ENCODE measurements around the gene CIITA.
A peak's percentile ranks its signal among the peaks of the same experiment; 100 is the strongest.

The CIITA gene

GRCh38 chr16:10881479-10882030 is 4.6 kb downstream of the CIITA start:
- DNase-seq: no peak

GRCh38 chr16:10883004-10883403 is 6.0 kb downstream of the CIITA start:
- DNase-seq: no peak

GRCh38 chr16:10885246-10885645 is 8.2 kb downstream of the CIITA start:
- no peak for DNase-seq

- no peak for DNase-seq
Measured at GRCh38 chr16:10888320-10888937, 11.4 kb downstream of the CIITA start.

GRCh38 chr16:10889855-10890254 is 12.9 kb downstream of the CIITA start:
- no peak for DNase-seq

- DNase-seq: no peak
Measured at GRCh38 chr16:10892782-10893318, 15.8 kb downstream of the CIITA start.

- DNase-seq: peak; percentile 11
Measured at GRCh38 chr16:10895053-10895946, 18.3 kb downstream of the CIITA start.

GRCh38 chr16:10896165-10896564 is 19.2 kb downstream of the CIITA start:
- no peak for DNase-seq

GRCh38 chr16:10896723-10897122 is 19.7 kb downstream of the CIITA start:
- no peak for DNase-seq

GRCh38 chr16:10897134-10897533 is 20.1 kb downstream of the CIITA start:
- no peak for DNase-seq

- DNase-seq: no peak
Measured at GRCh38 chr16:10902999-10903398, 26.0 kb downstream of the CIITA start.

- DNase-seq: no peak
Measured at GRCh38 chr16:10906482-10906881, 29.5 kb downstream of the CIITA start.

GRCh38 chr16:10906914-10907756 is 30.1 kb downstream of the CIITA start:
- no peak for DNase-seq

GRCh38 chr16:10907757-10908045 is 30.7 kb downstream of the CIITA start:
- DNase-seq: no peak

GRCh38 chr16:10911267-10911666 is 34.3 kb downstream of the CIITA start:
- no peak for DNase-seq

GRCh38 chr16:10916534-10916933 is 39.5 kb downstream of the CIITA start:
- DNase-seq: no peak

GRCh38 chr16:10918294-10919002 is 41.4 kb downstream of the CIITA start:
- peak; percentile 67 for DNase-seq

GRCh38 chr16:10919003-10919351 is 42.0 kb downstream of the CIITA start:
- no peak for DNase-seq

- no peak for DNase-seq
Measured at GRCh38 chr16:10920726-10921427, 43.9 kb downstream of the CIITA start.

GRCh38 chr16:10921536-10922327 is 44.7 kb downstream of the CIITA start:
- no peak for DNase-seq
